H1 (cell line): ENCODE measurements around the gene SLX4IP. TPM values are rescaled to one million over a fixed set of nuclear protein-coding genes. Genes with fewer than 3 reads are reported as not detected.

Experiments
- CTCF ChIA-PET: fragments of 300-600 bp; sonication (Branson Sonifier 250); formaldehyde crosslinking; loops from one replicate; lab custom pipeline; 2021; ENCODE audit not compliant: partially characterized antibody; lab: Charles Lee
- POLR2A ChIA-PET: fragments of 300-600 bp; sonication (Branson Sonifier 250); formaldehyde crosslinking; loops from one replicate; lab custom pipeline; 2021; ENCODE audit warnings: inconsistent platforms; ENCODE audit not compliant: partially characterized antibody; lab: Charles Lee
- DNase-seq, 2 experiments: peaks; one replicate each; pipeline versions ENCODE4 v3.0.0 to v3.0.0-alpha.2; 2010 to 2022; ENCODE audit warnings: low spot score in 2 of 2, low read depth in 1 of 2, mixed read lengths in 1 of 2
- FAIRE-seq: peaks from 2 replicates; lab custom pipeline; 2011; peaks lifted over from hg19 to GRCh38; lab: Jason Lieb, UNC
- H2AFZ ChIP-seq: 2 replicates; pipeline ENCODE4 v1.8.1; 2012; ENCODE audit warnings: low read length, inconsistent platforms
- H2AK5ac ChIP-seq: 2 replicates; pipeline ENCODE4 v1.6.1; 2013; ENCODE audit warnings: low read depth, low read length
- H2BK120ac ChIP-seq: replicated peaks from 2 replicates; pipeline ENCODE3; 2013; ENCODE audit warnings: low read depth, low read length, inconsistent platforms
- H2BK12ac ChIP-seq: 2 replicates; pipeline ENCODE4 v1.6.1; 2013; ENCODE audit warnings: low read depth, low read length
- H2BK15ac ChIP-seq: 2 replicates; pipeline ENCODE4 v1.6.1; 2013; ENCODE audit warnings: low read length
- H2BK20ac ChIP-seq: 2 replicates; pipeline ENCODE4 v1.6.1; 2013; ENCODE audit warnings: low read length
- H2BK5ac ChIP-seq: 2 replicates; pipeline ENCODE4 v1.6.1; 2013; ENCODE audit warnings: low read depth, low read length
- H3K14ac ChIP-seq: 2 replicates; pipeline ENCODE4 v1.6.1; 2013; ENCODE audit warnings: inconsistent platforms; ENCODE audit not compliant: insufficient read length
- H3K18ac ChIP-seq: 2 replicates; pipeline ENCODE4 v1.6.1; 2013; ENCODE audit warnings: low read length; ENCODE audit errors: extremely low read depth
- H3K23ac ChIP-seq: 2 replicates; pipeline ENCODE4 v1.6.1; 2013; ENCODE audit warnings: inconsistent platforms; ENCODE audit not compliant: insufficient read length
- H3K23me2 ChIP-seq: 2 replicates; pipeline ENCODE4 v1.6.1; 2013; ENCODE audit warnings: low read depth, low read length
- H3K27ac ChIP-seq: 2 replicates; pipeline ENCODE4 v1.6.1; 2011; ENCODE audit warnings: low read depth, low read length, inconsistent platforms
- H3K27me3 ChIP-seq, 4 experiments: replicated peaks in 1 of 4; 1 replicate in 1 of 4; 2 replicates in 3 of 4; pipeline versions ENCODE4 v1.6.1 to v1.8.1; 2011 to 2013; ENCODE audit warnings: low read length in 3 of 4, mild to moderate bottlenecking in 3 of 4, inconsistent platforms in 2 of 4, mixed read lengths in 2 of 4, moderate library complexity in 1 of 4; ENCODE audit not compliant: control insufficient read depth in 3 of 4, insufficient read depth in 3 of 4; ENCODE audit errors: extremely low read depth in 1 of 4
- H3K36me3 ChIP-seq, 4 experiments: 2 replicates each; pipeline versions ENCODE4 v1.6.1 to v1.8.1; 2011 to 2013; ENCODE audit warnings: mild to moderate bottlenecking in 4 of 4, low read length in 3 of 4, moderate library complexity in 2 of 4, control low read depth in 1 of 4, inconsistent platforms in 1 of 4; ENCODE audit not compliant: insufficient read depth in 4 of 4, control insufficient read depth in 2 of 4
- H3K4ac ChIP-seq: replicated peaks from 2 replicates; pipeline ENCODE3; 2013; ENCODE audit warnings: low read length, low read depth, mixed read lengths, inconsistent platforms; ENCODE audit not compliant: insufficient read length
- H3K4me1 ChIP-seq, 4 experiments: replicated peaks in 1 of 4; 1 replicate in 1 of 4; 2 replicates in 3 of 4; pipeline versions ENCODE4 v1.6.1 to v1.8.1; 2011 to 2013; ENCODE audit warnings: low read length in 3 of 4, inconsistent platforms in 2 of 4, mixed read lengths in 1 of 4; ENCODE audit not compliant: insufficient read depth in 4 of 4, control insufficient read depth in 3 of 4
- H3K4me2 ChIP-seq, 2 experiments: 2 replicates each; pipeline versions ENCODE4 v1.6.1 to v1.8.1; 2011 to 2013; ENCODE audit warnings: low read depth in 2 of 2, low read length in 2 of 2, control low read depth in 1 of 2, inconsistent platforms in 1 of 2, mild to moderate bottlenecking in 1 of 2; ENCODE audit not compliant: insufficient read depth in 1 of 2
- H3K4me3 ChIP-seq, 4 experiments: fragments of 200-600, 300-600 bp in 1 of 4; sonication (generic), shearing (Covaris generic), sonication (Bioruptor Twin) in 1 of 4; 2 replicates each; pipeline versions ENCODE4 v1.5.1 to v1.8.1; 2011 to 2016; ENCODE audit warnings: low read length in 4 of 4, low read depth in 3 of 4, control low read depth in 2 of 4, inconsistent platforms in 2 of 4, mild to moderate bottlenecking in 2 of 4, mixed read lengths in 1 of 4, moderate library complexity in 1 of 4; ENCODE audit not compliant: insufficient read depth in 2 of 4; ENCODE audit errors: extremely low read depth in 1 of 4
- H3K56ac ChIP-seq: replicated peaks from 2 replicates; pipeline ENCODE3; 2013; ENCODE audit warnings: low read depth, mild to moderate bottlenecking, mixed read lengths, low read length, inconsistent platforms; ENCODE audit not compliant: insufficient read length
- H3K79me1 ChIP-seq: 2 replicates; pipeline ENCODE4 v1.6.1; 2013; ENCODE audit warnings: low read depth, low read length, control low read depth
- H3K79me2 ChIP-seq, 2 experiments: 2 replicates each; pipeline versions ENCODE4 v1.6.1 to v1.8.1; 2012 to 2013; ENCODE audit warnings: low read length in 2 of 2, mild to moderate bottlenecking in 2 of 2, inconsistent platforms in 1 of 2; ENCODE audit not compliant: insufficient read depth in 2 of 2, control insufficient read depth in 1 of 2
- H3K9ac ChIP-seq, 4 experiments: replicated peaks in 1 of 4; 1 replicate in 1 of 4; 2 replicates in 3 of 4; pipeline versions ENCODE4 v1.6.1 to v1.8.1; 2011 to 2013; ENCODE audit warnings: low read depth in 3 of 4, low read length in 3 of 4, control low read depth in 2 of 4, mild to moderate bottlenecking in 2 of 4, moderate library complexity in 2 of 4, inconsistent platforms in 1 of 4; ENCODE audit errors: extremely low read depth in 1 of 4
- H3K9me3 ChIP-seq, 2 experiments: 2 replicates each; pipeline versions ENCODE4 v1.6.1 to v1.8.1; 2012 to 2013; ENCODE audit warnings: mild to moderate bottlenecking in 2 of 2, moderate library complexity in 2 of 2, control low read depth in 1 of 2, inconsistent platforms in 1 of 2, low read depth in 1 of 2, low read length in 1 of 2, mixed read lengths in 1 of 2; ENCODE audit not compliant: insufficient read depth in 2 of 2
- H4K20me1 ChIP-seq, 2 experiments: replicated peaks in 1 of 2; 2 replicates each; pipeline versions ENCODE3 to v1.8.1; 2011 to 2013; ENCODE audit warnings: inconsistent platforms in 2 of 2, low read length in 2 of 2, mild to moderate bottlenecking in 1 of 2; ENCODE audit not compliant: insufficient read depth in 2 of 2, control insufficient read depth in 1 of 2
- H4K5ac ChIP-seq: 2 replicates; pipeline ENCODE4 v1.6.1; 2013; ENCODE audit warnings: low read length, low read depth, mixed read lengths, inconsistent platforms; ENCODE audit not compliant: insufficient read length
- H4K8ac ChIP-seq: 2 replicates; pipeline ENCODE4 v1.8.0; 2013; ENCODE audit warnings: mild to moderate bottlenecking, moderate library complexity, low read length, inconsistent platforms; ENCODE audit not compliant: insufficient read depth; ENCODE audit errors: extremely low read depth
- H4K91ac ChIP-seq: replicated peaks from 2 replicates; pipeline ENCODE3; 2013; ENCODE audit warnings: low read length, mixed read lengths, inconsistent platforms; ENCODE audit not compliant: insufficient read length
- EGR1 ChIP-seq: IDR thresholded peaks from 2 replicates; pipeline ENCODE4 v1.6.1; 2011; ENCODE audit warnings: low read depth, low read length, borderline replicate concordance
- MAFK ChIP-seq: IDR thresholded peaks from 2 replicates; pipeline ENCODE4 v1.6.1; 2012; ENCODE audit warnings: low read depth, mild to moderate bottlenecking, improper control_type of control experiment, low read length
- TEAD4 ChIP-seq: IDR thresholded peaks from 2 replicates; pipeline ENCODE4 v1.6.1; 2012; ENCODE audit warnings: low read depth, low read length, inconsistent platforms, mixed read lengths
- WGBS, 2 experiments: shearing (Covaris generic) in 1 of 2; methylation state at CpG; one replicate each; pipeline versions ENCODE4 v1.1.6 to v1.1.7; 2013 to 2015; ENCODE audit warnings: low lambda C conversion rate in 2 of 2, mixed read lengths in 2 of 2, inconsistent platforms in 1 of 2, low coverage in 1 of 2, missing lambda C conversion rate in 1 of 2; ENCODE audit not compliant: insufficient replicate concordance in 2 of 2, insufficient coverage in 1 of 2, insufficient read length in 1 of 2; ENCODE audit errors: extremely low coverage in 1 of 2, missing lambda C conversion rate in 1 of 2; 5-methylcytosine and 5-hydroxymethylcytosine counted together
- polyA plus RNA-seq, 7 experiments: library from polyadenylated mRNA; depleted of rRNA in 3 of 7; stranded (reverse) in 5 of 7; unstranded in 2 of 7; fragments of >200 nt in 5 of 7; fragments of 200-250 nt in 2 of 7; gene quantifications; 1 replicate in 5 of 7; 2 replicates in 1 of 7; 4 replicates in 1 of 7; pipeline versions ENCODE4 v1.2.1 to v1.2.3, GENCODE V29; 2011 to 2013; ENCODE audit warnings: missing spikeins in 2 of 7, mixed read lengths in 2 of 7
- total RNA-seq: library from RNA; stranded (reverse); fragmentation: NEBNext Ultra II Directional; extraction: Animal tissue kit (Norgen Biotek cat#: 25700); gene quantifications from 2 replicates; pipeline ENCODE4 v1.2.1, GENCODE V29; 2021

The SLX4IP gene
- total and polyA plus RNA-seq, 2 of the 8 experiments (the other 6 are each of a cell fraction or from before 2014, with no cell fraction given), result 2.4 to 8.7 TPM

DNA sequence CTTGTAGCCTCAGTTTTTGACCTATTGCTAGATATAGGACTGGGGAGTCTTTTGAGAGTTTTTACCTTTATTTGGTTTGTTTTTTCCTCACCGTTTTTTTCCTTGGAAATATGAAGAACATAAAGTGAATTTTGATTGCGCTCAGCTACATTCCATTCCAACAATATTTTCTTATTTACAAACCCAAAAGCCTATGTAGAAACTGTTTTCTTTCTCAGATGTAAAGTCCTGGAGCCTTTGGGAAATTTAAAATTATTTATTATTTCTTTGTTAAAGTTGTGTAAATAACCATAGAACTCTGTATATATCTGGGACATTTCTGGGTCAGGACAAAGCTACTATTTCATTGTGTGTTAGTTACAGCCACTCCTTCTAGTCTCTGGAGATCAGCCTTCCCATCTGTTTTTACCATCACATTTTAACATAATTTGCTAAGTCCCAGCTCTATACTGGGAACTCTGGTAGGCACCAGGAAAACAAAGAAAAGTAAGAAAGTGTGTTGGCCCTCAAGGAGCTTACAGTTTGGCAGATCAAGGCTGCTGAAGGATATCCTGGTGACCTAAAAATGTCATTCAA lies 169.8 kb downstream of the SLX4IP start:
- 81% methylated on average over 2 of the region's 2 CpGs; no CpG with 5 or more reads in 1 of the 2 experiments for WGBS, 2 experiments
- POLR2A ChIA-PET, result no interaction called here

More for the DNA sequence above, 169.8 kb downstream of the SLX4IP start:
- TF ChIP-seq EGR1 (no peak), TEAD4 (no peak), MAFK (no peak)
- Histone ChIP-seq H3K4me2 (no peak overlapping the region), H3K4me1 (peaks cover 0 to 1% (median 0%) of the 10 kb centered on the region in 4 experiments; a peak in 1 of 7 replicates), H2BK120ac (no peak overlapping the region), H3K9ac (no peak overlapping the region), H3K23me2 (no peaks in the 10 kb centered on the region), H3K36me3 (no peaks in the 10 kb centered on the region), H3K79me1 (no peaks in the 10 kb centered on the region), H3K79me2 (no peaks in the 10 kb centered on the region), H3K18ac (no peak overlapping the region), H4K8ac (no peak overlapping the region), H3K9me3 (no peaks in the 10 kb centered on the region), H3K27me3 (no peaks in the 10 kb centered on the region), H2BK20ac (no peak overlapping the region), H2AFZ (no peak overlapping the region), H2BK5ac (no peak overlapping the region), H4K91ac (no peak overlapping the region), H3K23ac (no peak overlapping the region), H3K56ac (no peak overlapping the region), H2BK12ac (no peak overlapping the region), H3K14ac (no peak overlapping the region), H2BK15ac (no peak overlapping the region), H3K4me3 (no peak overlapping the region), H4K20me1 (no peaks in the 10 kb centered on the region), H4K5ac (no peak overlapping the region), H3K27ac (no peak overlapping the region), H2AK5ac (no peak overlapping the region), H3K4ac (no peak overlapping the region)
- FAIRE-seq (no peak), DNase-seq (no peak)
- CTCF ChIA-PET, result interaction anchor here (0.6 to 2.9 kb wide), 6 partner anchors 9 to 166 kb away, joined by 3 to 12 read pairs (median 3); no protein-coding TSS in a partner anchor
